ENCODE data around the gene CDC34. TPM values are rescaled to one million over a fixed set of nuclear protein-coding genes. Genes with fewer than 3 reads are reported as not detected.

Gene CDC34
- 55.4 TPM for total RNA-seq

- peak in 1 of 2 donors; percentile 55 for DNase-seq (ENCODE audit: low spot score in 2 of 2)
- FAIRE-seq, result no peak
Observed at GRCh38 chr19:531753-532560, at the start of gene CDC34. Gene CDC34 (plus strand): TSS chr19:531760. CDS start chr19:531932, 172 bp downstream.

- FAIRE-seq (no peak), DNase-seq (ENCODE audit: low spot score in 2 of 2) (no peak)
Observed at GRCh38 chr19:482186-483041, 49.1 kb upstream of the CDC34 start.

DNA sequence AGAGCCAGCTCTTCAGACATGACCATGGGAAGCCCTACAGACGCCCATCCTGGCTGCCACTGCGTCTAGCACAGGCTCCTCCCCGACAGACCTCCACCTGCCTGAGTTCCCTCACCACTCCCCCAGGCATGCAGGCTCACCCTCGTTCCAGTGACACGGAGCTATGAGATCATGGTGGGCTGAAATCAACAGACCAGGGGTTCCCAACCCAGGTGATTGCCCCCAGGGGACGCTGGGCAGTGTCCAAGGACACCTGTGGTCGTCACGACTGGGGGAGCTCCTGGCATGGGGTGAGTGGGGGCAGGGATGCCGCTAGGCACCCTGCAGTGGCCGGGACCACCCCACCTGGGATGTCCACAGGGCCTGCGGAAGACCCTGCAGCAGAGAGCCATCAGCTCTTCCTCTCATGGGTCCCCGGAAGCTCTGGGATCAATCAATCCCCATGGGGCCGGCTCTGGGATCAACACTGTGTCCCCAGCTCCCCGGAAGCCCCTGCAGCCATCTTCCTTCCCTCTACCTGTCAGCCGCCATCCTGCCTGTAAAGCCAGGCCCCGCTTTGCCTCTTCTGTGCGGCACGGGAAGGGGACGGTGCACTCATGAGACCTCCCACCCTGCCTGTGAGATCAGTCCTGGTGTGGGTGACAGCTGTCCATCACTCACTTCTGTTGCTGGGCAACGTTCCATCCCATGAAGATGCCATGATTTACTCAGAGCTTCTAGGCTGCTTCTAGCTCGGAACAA, 48.1 kb upstream of the CDC34 start:
- no peak for FAIRE-seq

GRCh38 chr19:484494-484893, 47.1 kb upstream of the CDC34 start:
- FAIRE-seq, result no peak
- no peak for DNase-seq (ENCODE audit: low spot score in 2 of 2)

More for the DNA sequence above, 48.1 kb upstream of the CDC34 start:
- no peak for DNase-seq (ENCODE audit: low spot score in 2 of 2)

- no peak for FAIRE-seq
Observed at GRCh38 chr19:485077-485476, 46.5 kb upstream of the CDC34 start.

DNA sequence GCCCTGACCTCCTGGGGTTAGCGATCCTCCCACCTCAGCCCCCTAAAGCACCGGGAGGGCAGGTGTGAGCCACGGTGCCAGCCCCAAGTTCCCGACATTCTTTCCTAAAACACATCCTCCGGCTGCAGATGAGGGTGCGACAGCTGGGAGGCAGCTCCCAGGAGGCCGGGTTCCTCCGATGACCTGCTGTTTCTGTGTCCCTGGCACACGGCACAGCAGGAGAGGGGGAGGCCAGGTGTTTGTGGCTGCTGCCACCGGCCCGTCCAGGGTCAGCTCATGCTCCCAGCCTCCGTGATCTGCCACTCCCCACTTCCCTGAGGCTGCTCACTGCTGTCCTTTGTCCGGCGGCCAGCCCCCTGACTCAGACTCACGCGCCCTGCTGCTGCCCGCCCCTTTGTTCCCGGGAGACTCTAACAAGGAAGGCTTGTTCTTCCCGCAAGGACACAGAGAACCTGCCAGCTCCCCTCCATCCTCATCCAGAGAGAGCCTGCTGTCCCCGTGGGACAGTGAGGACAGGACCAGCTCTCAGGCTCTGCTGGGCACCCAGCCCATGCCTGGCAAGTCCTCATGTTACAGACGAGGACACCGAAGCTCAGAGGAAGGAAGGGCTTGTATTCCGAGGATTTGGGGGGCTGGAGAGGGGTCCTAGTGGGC, 45.9 kb upstream of the CDC34 start:
- peak; percentile 74 for FAIRE-seq
- peak; percentile 79 to 86 for DNase-seq (ENCODE audit: low spot score in 2 of 2)

More at GRCh38 chr19:485077-485476, 46.5 kb upstream of the CDC34 start:
- DNase-seq (ENCODE audit: low spot score in 2 of 2), result no peak

DNA sequence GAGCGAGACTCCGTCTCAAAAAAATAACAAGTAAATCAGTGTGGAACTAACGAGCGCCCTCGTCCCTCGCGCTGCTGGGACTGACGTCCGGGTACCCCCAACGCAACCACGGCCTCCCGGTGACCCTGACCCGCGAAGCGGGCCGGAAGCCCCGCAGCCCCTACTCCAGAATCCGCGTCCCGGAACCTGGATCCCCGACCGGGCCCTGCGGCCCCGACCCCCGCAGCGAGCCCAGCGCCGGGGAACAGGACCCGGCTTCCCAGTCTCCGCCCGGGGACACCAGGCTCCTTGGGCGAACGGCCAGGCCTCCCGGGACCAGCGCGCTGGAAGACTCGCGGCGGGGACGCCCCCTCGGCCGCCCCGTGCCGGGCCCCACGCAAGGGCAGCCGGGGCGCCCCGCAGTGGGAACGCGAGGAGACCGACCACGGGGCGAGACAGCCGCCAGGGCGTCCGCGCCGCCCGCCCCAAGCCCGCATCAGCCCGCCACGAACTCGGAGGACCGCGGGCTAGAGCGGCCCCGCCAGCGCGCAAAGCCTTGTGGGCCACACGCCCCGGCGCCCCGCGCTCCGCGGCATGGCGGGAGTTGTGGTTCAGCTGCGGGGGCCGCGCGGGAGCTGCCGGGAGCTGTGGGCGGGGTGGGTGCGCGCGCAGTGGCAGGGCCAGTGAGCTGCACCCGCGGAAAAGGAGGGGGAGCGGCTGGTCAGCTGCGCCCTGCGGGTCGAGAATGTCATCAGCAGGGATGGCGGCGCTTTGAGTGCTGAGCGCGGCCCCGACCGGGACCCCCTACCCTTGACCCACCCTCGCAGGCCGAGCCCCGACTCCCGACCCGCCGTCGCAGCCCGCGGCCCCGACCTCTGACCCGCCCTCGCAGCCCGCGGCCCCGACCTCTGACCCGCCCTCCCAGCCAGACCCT, 42.8 kb upstream of the CDC34 start:
- no peak for FAIRE-seq

DNA sequence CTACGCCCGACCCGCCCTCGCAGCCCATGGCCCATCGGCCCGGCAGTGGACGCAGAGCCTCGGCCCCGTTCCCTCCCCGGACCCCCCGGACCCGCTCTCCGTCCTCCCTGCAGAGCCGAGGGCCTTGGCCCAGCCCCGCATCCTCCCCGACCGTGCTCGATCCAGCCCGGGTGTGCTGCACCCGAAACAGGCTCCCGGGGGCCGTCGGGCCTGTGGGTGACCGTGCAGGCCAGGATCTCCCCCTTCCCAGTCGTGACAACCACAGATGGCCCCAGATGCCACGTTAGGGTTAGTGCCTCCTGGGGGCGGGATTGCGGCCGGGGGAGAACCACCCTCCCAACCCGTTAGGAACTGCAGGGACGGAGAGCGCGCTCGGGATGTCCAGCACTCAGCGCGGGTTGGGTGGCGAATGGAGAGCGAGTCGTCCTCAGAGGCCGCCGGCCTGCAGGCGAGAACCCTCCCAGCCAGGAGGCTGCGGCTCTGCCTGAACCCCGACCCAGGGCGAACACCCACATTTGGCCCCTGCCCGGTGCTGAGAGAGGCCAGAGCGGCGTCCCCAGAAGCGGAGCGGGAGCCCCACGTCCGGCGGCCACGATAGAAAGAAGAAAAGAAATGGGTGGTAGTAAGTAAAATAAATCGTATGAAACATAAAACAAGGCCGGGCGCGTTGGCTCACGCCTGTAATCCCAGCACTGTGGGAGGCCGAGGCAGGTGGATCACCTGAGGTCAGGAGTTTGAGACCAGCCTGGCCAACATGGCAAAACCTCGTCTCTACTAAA, 42.0 kb upstream of the CDC34 start:
- DNase-seq (ENCODE audit: low spot score in 2 of 2), result peak; percentile 58 to 72

More for the DNA sequence above, 42.8 kb upstream of the CDC34 start:
- peak; percentile 97 to 98 for DNase-seq (ENCODE audit: low spot score in 2 of 2)

GRCh38 chr19:491146-491741, 40.3 kb upstream of the CDC34 start:
- no peak for FAIRE-seq
- DNase-seq (ENCODE audit: low spot score in 2 of 2), result no peak

More for the DNA sequence above, 42.0 kb upstream of the CDC34 start:
- FAIRE-seq, result no peak

GRCh38 chr19:492091-492531, 39.4 kb upstream of the CDC34 start:
- peak in 1 of 2 donors; percentile 50 for DNase-seq (ENCODE audit: low spot score in 2 of 2)
- FAIRE-seq, result no peak

GRCh38 chr19:493391-494170, 38.0 kb upstream of the CDC34 start:
- DNase-seq (ENCODE audit: low spot score in 2 of 2), result no peak
- FAIRE-seq, result no peak

- no peak for DNase-seq (ENCODE audit: low spot score in 2 of 2)
- FAIRE-seq, result no peak
Observed at GRCh38 chr19:494171-495080, 37.1 kb upstream of the CDC34 start.

DNA sequence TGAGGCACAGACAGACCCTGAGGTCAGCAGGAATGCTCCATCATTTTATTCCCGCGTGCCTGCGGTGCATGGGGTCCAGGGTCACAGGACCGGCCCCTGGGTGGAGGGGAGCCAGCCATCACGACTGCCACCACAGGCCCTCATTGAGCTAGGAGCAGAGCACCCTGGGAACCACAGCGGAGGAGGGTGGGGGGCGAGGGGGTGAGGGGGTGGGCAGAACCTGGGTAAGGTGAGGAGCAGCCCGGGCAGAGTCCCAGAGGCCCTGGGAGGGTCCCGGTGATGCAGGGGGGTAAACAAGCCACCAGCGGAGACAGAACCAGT, 36.5 kb upstream of the CDC34 start:
- FAIRE-seq (no peak), DNase-seq (ENCODE audit: low spot score in 2 of 2) (no peak)

GRCh38 chr19:495402-496111, 36.0 kb upstream of the CDC34 start:
- peak in 1 of 2 donors; percentile 58 for DNase-seq (ENCODE audit: low spot score in 2 of 2)

DNA sequence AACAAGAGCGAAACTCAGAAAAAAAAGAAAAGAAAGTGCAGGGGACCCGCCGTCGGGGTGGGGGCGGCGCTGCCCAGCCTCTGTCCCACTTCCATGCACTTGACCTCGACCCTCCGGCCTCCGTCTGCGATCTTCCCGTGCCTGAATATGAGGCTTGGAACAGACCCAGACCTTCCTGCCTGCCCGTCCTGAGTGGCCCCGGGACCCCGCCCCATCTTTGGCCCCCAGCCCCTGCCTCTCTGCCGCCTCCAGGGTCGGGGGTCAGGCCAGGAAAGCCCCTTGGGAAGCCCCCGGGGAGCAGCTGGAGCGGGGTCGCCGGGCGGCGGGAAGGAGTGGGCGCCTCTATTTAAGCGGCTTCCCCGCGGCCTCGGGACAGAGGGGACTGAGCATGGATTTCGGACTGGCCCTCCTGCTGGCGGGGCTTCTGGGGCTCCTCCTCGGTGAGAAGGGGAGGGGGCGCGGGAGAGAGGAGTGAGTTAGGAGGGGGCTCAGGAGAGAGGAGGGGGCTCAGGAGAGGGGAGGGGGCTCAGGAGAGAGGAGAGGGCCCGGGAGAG, 35.4 kb upstream of the CDC34 start, which contains the start of gene MADCAM1:
Gene MADCAM1 (plus strand): TSS at position 375 of the 554 bp plus-strand sequence. CDS start 14 bp downstream, at position 389.
- no peak for FAIRE-seq
- DNase-seq (ENCODE audit: low spot score in 2 of 2), result no peak

More at GRCh38 chr19:495402-496111, 36.0 kb upstream of the CDC34 start:
- no peak for FAIRE-seq
